GM12872 (cell line): ENCODE data around the gene P2RX1.

Experiments used
- CTCF ChIP-seq: IDR thresholded peaks from 3 replicates; pipeline ENCODE4 v1.5.1; 2011; ENCODE audit warnings: low read depth, mild to moderate bottlenecking, low read length, moderate library complexity; ENCODE audit not compliant: insufficient read depth

P2RX1 gene

GRCh38 chr17:3913531-3914311 is 2.5 kb downstream of the P2RX1 start:
- peak; percentile 100 for TF ChIP-seq CTCF

- no peak for TF ChIP-seq CTCF
Observed at GRCh38 chr17:3912827-3913226, 3.4 kb downstream of the P2RX1 start.

GRCh38 chr17:3911271-3912053 is 4.8 kb downstream of the P2RX1 start:
- TF ChIP-seq CTCF = no peak

GRCh38 chr17:3910420-3911270 is 5.6 kb downstream of the P2RX1 start:
- TF ChIP-seq CTCF = no peak

GRCh38 chr17:3909257-3909656 is 7.0 kb downstream of the P2RX1 start:
- TF ChIP-seq CTCF = no peak

- TF ChIP-seq CTCF = peak; percentile 47; the same call in 2 of the 3 replicates
Observed at GRCh38 chr17:3907483-3908216, 8.6 kb downstream of the P2RX1 start.
